Psoas muscle (tissue), 8 donors: ENCODE data around the gene DTNBP1. TPM values are rescaled to one million over a fixed set of nuclear protein-coding genes. Genes with fewer than 3 reads are reported as not detected.
A peak's percentile ranks its signal among the peaks of the same experiment; 100 is the strongest.

Experiments used
- ATAC-seq, 4 donors: fragments of 200-7000 bp; cut with Tn5 transposase; one replicate each; pipeline ENCODE4 v1.9.1; 2020; ENCODE audit warnings: moderate library complexity in 3 of 4, mild to moderate bottlenecking in 2 of 4
- DNase-seq, 2 donors: peaks; one replicate each; pipeline ENCODE4 v3.0.0-alpha.2; 2020
- H3K27ac ChIP-seq: fragments of 200-600 bp; one replicate; pipeline ENCODE4 v1.8.0; 2022
- H3K27me3 ChIP-seq, 3 donors: fragments of 200-600 bp in 1 of 3; one replicate each; pipeline versions ENCODE4 v1.6.1 to v1.8.0; 2013 to 2022; ENCODE audit warnings: low read length in 2 of 3, mild to moderate bottlenecking in 2 of 3, moderate library complexity in 1 of 3; ENCODE audit not compliant: insufficient read depth in 3 of 3
- H3K36me3 ChIP-seq, 2 donors: fragments of 200-600 bp in 1 of 2; one replicate each; pipeline versions ENCODE4 v1.6.1 to v1.8.0; 2013 to 2022; ENCODE audit warnings: low read depth in 1 of 2, mild to moderate bottlenecking in 1 of 2, moderate library complexity in 1 of 2; ENCODE audit not compliant: insufficient read depth in 1 of 2
- H3K4me1 ChIP-seq: fragments of 200-600 bp; one replicate; pipeline ENCODE4 v1.8.0; 2022
- H3K4me3 ChIP-seq: fragments of 200-600 bp; one replicate; pipeline ENCODE4 v1.8.0; 2022; ENCODE audit warnings: mild to moderate bottlenecking
- H3K9me3 ChIP-seq: fragments of 200-600 bp; one replicate; pipeline ENCODE4 v1.8.0; 2022
- CTCF ChIP-seq: fragments of 200-600 bp; IDR thresholded peaks from one replicate; pipeline ENCODE4 v1.8.0; 2022; ENCODE audit warnings: antibody characterized with exemption
- WGBS, 3 donors: extraction: QIAGEN DNeasy Blood & Tissue Kit; methylation state at CpG; one replicate each; pipeline versions ENCODE4 v1.1.6 to v1.1.7; 2013; 5-methylcytosine and 5-hydroxymethylcytosine counted together
- intact Hi-C, 2 donors: fragments of 100-400 bp; cut with DNase I; formaldehyde crosslinking; loops; one replicate each; pipeline versions ENCODE4 v1.11.0 to v1.14.2; 2022
- polyA plus RNA-seq, 3 donors: library from polyadenylated mRNA; stranded (reverse); fragments of 200-250 nt; gene quantifications; one replicate each; pipeline ENCODE4 v1.2.3, GENCODE V29; 2013
- total RNA-seq, 4 donors: library from RNA; stranded (reverse); fragmentation: NEBNext Ultra II Directional in 2 of 4; extraction: Animal tissue kit (Norgen Biotek cat#: 25700) in 2 of 4; gene quantifications; one replicate each; pipeline versions ENCODE4 v1.2.1 to v1.2.4, GENCODE V29; 2021 to 2023
- donor health status: healthy with polysubstance abuse.
- donor health status: DM: no; HTN: no; CAD: no; lungs with moderate emphysema.
- donor health status: Bipolar disorder and iron deficiency.
- donor health status: healthy.
- donor health status: DM: yes; HTN: yes; CAD: no.
- donor health status: DM: no; HTN: no; CAD: no.
- donor health status: DM: no; HTN: no; CAD: no.
- donor health status: DM: yes; HTN: yes; CAD: no.

Gene DTNBP1
- total and polyA plus RNA-seq, 7 donors, result 8.0 to 22.0 (median 15.0) TPM

- peaks cover 0 to 4% of the 10 kb centered on the region in 2 donors for H3K36me3 ChIP-seq
- intact Hi-C loops, result no loop called here
- H3K4me3 ChIP-seq, result no peak overlapping the region
- H3K4me1 ChIP-seq, result peaks cover 4% of the 10 kb centered on the region
- H3K27me3 ChIP-seq, result no peaks in the 10 kb centered on the region
- TF ChIP-seq CTCF, result no peak
- ATAC-seq (no peak), DNase-seq (no peak)
- H3K9me3 ChIP-seq, result peaks cover 4% of the 10 kb centered on the region
- no peak overlapping the region for H3K27ac ChIP-seq
- 97% methylated on average over 2 of the region's 2 CpGs for WGBS, 3 donors
These were observed 55.2 kb downstream of the DTNBP1 start for GRCh38 chr6:15607603-15608002.

- ATAC-seq (peak in 2 of 4 donors; percentile 49 to 59), DNase-seq (no peak)
- Histone ChIP-seq H3K36me3 (peaks cover 0 to 4% of the 10 kb centered on the region in 2 donors), H3K9me3 (peaks cover 4% of the 10 kb centered on the region), H3K27me3 (no peaks in the 10 kb centered on the region), H3K4me3 (no peak overlapping the region), H3K4me1 (peaks cover 4% of the 10 kb centered on the region), H3K27ac (no peak overlapping the region)
- 72 to 100% (median 79%) methylated on average over 1 of the region's 1 CpG for WGBS, 3 donors
- TF ChIP-seq CTCF, result no peak
- intact Hi-C loops, result no loop called here
These were observed 56.5 kb downstream of the DTNBP1 start for GRCh38 chr6:15606347-15606746.

DNA sequence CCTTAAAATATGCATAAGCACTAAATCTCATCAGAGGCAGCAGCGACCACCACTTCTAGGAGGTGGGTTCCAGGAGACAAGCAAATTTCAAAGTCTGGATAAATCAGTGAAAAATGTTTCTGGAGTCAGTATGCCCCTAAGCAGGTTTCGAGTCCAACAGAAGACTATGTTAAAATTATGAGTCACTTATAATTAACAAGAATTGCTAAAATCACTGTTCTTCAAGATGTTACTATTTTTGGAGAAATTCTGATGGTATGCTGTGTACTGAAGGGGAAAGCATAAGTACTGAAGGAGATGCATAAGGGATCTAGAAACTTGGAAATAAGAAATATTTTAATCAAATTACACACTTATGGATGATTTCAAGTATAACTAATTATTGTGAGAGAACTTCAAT lies 58.0 kb downstream of the DTNBP1 start:
- DNase-seq (no peak), ATAC-seq (no peak)
- no peak for TF ChIP-seq CTCF
- WGBS, 3 donors, result 97 to 99% (median 99%) methylated on average over 2 of the region's 2 CpGs
- H3K36me3 ChIP-seq, result peaks cover 0 to 3% of the 10 kb centered on the region in 2 donors
- intact Hi-C loops, result no loop called here
- H3K9me3 ChIP-seq, result no peaks in the 10 kb centered on the region
- H3K27me3 ChIP-seq, result no peaks in the 10 kb centered on the region
- H3K4me1 ChIP-seq, result peaks cover 4% of the 10 kb centered on the region
- H3K4me3 ChIP-seq, result no peak overlapping the region
- no peak overlapping the region for H3K27ac ChIP-seq

GRCh38 chr6:15602154-15602553 lies 60.7 kb downstream of the DTNBP1 start:
- Histone ChIP-seq H3K27ac (no peak overlapping the region), H3K27me3 (no peaks in the 10 kb centered on the region), H3K36me3 (no peaks in the 10 kb centered on the region), H3K4me3 (no peak overlapping the region), H3K9me3 (no peaks in the 10 kb centered on the region), H3K4me1 (peaks cover 4% of the 10 kb centered on the region)
- intact Hi-C loops, result no loop called here
- 50 to 65% (median 65%) methylated on average over 3 of the region's 3 CpGs for WGBS, 3 donors
- ATAC-seq (no peak), DNase-seq (no peak)
- TF ChIP-seq CTCF, result no peak

DNA sequence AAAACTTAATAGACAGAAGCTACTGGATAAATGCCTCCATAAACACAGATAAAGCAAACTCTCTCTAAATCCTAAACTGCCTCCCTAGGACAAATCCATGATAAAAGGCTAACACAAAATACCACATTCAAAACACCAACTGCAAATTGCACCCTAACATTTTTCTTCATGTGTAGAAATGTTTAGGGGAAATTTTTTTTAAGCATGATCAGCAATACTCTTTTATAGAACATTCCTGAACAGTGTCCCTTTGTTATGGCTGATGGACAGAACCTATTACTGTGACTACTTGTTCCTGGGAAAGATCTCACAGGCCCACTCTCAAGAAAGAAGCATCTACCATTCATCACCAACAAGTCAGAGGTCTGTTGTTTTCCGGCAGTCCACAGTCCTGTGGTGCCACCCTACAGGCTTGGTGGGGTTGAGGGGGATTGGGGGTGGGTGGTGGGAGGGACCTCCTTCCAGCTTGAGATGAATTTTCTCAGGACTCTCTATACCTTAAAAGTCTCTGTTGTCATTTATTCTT lies 64.5 kb downstream of the DTNBP1 start:
- Histone ChIP-seq H3K27me3 (no peaks in the 10 kb centered on the region), H3K9me3 (no peaks in the 10 kb centered on the region), H3K36me3 (no peaks in the 10 kb centered on the region), H3K27ac (no peak overlapping the region), H3K4me3 (no peak overlapping the region), H3K4me1 (peaks cover 32% of the 10 kb centered on the region)
- TF ChIP-seq CTCF, result no peak
- DNase-seq (no peak), ATAC-seq (no peak)
- intact Hi-C loops, result loop anchor here in 1 of 2 donors (5.0 kb wide), 1 partner anchor 71 kb away; no protein-coding TSS in a partner anchor
- 88 to 100% (median 96%) methylated on average over 1 of the region's 1 CpG for WGBS, 3 donors
